CD4-positive, alpha-beta memory T cell (primary cell): ENCODE measurements around the gene TYW5. TPM values are rescaled to one million over a fixed set of nuclear protein-coding genes. Genes with fewer than 3 reads are reported as not detected.

Experiments used
- CTCF ChIA-PET: fragments of 350-600 bp; sonication (Branson Sonifier 250); formaldehyde crosslinking; loops from one replicate; lab custom pipeline; 2021; ENCODE audit warnings: inconsistent platforms; ENCODE audit not compliant: partially characterized antibody; lab: Charles Lee
- POLR2A ChIA-PET: fragments of 350-600 bp; sonication (Branson Sonifier 250); formaldehyde crosslinking; loops from one replicate; lab custom pipeline; 2021; ENCODE audit not compliant: partially characterized antibody; lab: Charles Lee
- DNase-seq, 5 donors: peaks; one replicate each; pipeline versions ENCODE4 v3.0.0 to v3.0.0-alpha.2; 2020 to 2022; ENCODE audit warnings: mixed read lengths in 1 of 5
- H3K27ac ChIP-seq: one replicate; pipeline ENCODE4 v1.7.0; 2013; ENCODE audit warnings: low read depth, low read length
- H3K27me3 ChIP-seq: 2 replicates; pipeline ENCODE4 v1.7.0; 2013; ENCODE audit warnings: mild to moderate bottlenecking, low read length, moderate library complexity; ENCODE audit not compliant: insufficient read depth
- H3K36me3 ChIP-seq: 2 replicates; pipeline ENCODE4 v1.7.0; 2013; ENCODE audit warnings: mild to moderate bottlenecking, low read length, moderate library complexity; ENCODE audit not compliant: insufficient read depth
- H3K4me1 ChIP-seq: 2 replicates; pipeline ENCODE4 v1.7.0; 2013; ENCODE audit warnings: mild to moderate bottlenecking, low read length, moderate library complexity; ENCODE audit not compliant: insufficient read depth
- H3K4me3 ChIP-seq, 2 donors: one replicate each; pipeline ENCODE4 v1.7.0; 2013; ENCODE audit warnings: low read length in 2 of 2, mild to moderate bottlenecking in 1 of 2
- H3K9me3 ChIP-seq, 2 donors: one replicate each; pipeline ENCODE4 v1.7.0; 2013; ENCODE audit warnings: low read length in 2 of 2, control low read depth in 1 of 2; ENCODE audit not compliant: control insufficient read depth in 1 of 2
- H3K27ac Mint-ChIP-seq, 7 donors: one replicate each; pipeline ENCODE4 v1.8.0; 2020 to 2021; ENCODE audit warnings: mixed read lengths in 7 of 7, mild to moderate bottlenecking in 6 of 7, inconsistent platforms in 3 of 7, moderate library complexity in 3 of 7
- H3K27me3 Mint-ChIP-seq, 2 donors: one replicate each; pipeline ENCODE4 v1.8.0; 2020 to 2021; ENCODE audit warnings: mixed read lengths in 2 of 2
- H3K36me3 Mint-ChIP-seq, 2 donors: one replicate each; pipeline ENCODE4 v1.8.0; 2020 to 2021; ENCODE audit warnings: mixed read lengths in 2 of 2, inconsistent platforms in 1 of 2, mild to moderate bottlenecking in 1 of 2
- H3K4me1 Mint-ChIP-seq, 4 donors: one replicate each; pipeline ENCODE4 v1.8.0; 2020 to 2021; ENCODE audit warnings: mixed read lengths in 4 of 4, mild to moderate bottlenecking in 1 of 4
- H3K4me3 Mint-ChIP-seq, 8 donors: one replicate each; pipeline ENCODE4 v1.8.0; 2020 to 2021; ENCODE audit warnings: mixed read lengths in 8 of 8, mild to moderate bottlenecking in 7 of 8, moderate library complexity in 6 of 8, inconsistent platforms in 3 of 8
- H3K9me3 Mint-ChIP-seq, 8 donors: one replicate each; pipeline ENCODE4 v1.8.0; 2020 to 2021; ENCODE audit warnings: mixed read lengths in 8 of 8, mild to moderate bottlenecking in 5 of 8, inconsistent platforms in 3 of 8, moderate library complexity in 1 of 8
- intact Hi-C: fragments of 100-400 bp; cut with micrococcal nuclease; formaldehyde crosslinking; loops from one replicate; pipeline ENCODE4 v1.15.1; 2023
- polyA plus RNA-seq, 2 donors: library from polyadenylated mRNA; unstranded; fragments of 300-500 nt; fragmentation: Illumina TruSeq; gene quantifications; one replicate each; pipeline ENCODE4 v1.2.3, GENCODE V29; 2021
- total RNA-seq, 2 experiments: library from RNA; stranded (reverse); gene quantifications; one replicate each; pipeline ENCODE4 v1.2.3, GENCODE V29; 2021

Gene TYW5
- total and polyA plus RNA-seq, 4 experiments from 2014 or later = 4.0 to 11.6 (median 7.8) TPM

- intact Hi-C loops = loop anchor here (5.0 kb wide), 1 partner anchor 46 kb away; the partner anchor contains the start of gene C2orf69
- no peak overlapping the region for H3K4me3 ChIP-seq
- ChIA-PET CTCF (interaction anchor here (1.1 kb wide), 1 partner anchor 525 kb away, joined by 4 read pairs; no protein-coding TSS in a partner anchor), POLR2A (interaction anchor here (1.1 kb wide), 1 partner anchor 8 kb away, joined by 3 read pairs; no protein-coding TSS in a partner anchor)
- H3K27ac ChIP-seq = no peak overlapping the region
- no peak for DNase-seq
- H3K9me3 ChIP-seq = no peaks in the 10 kb centered on the region
- no peaks in the 10 kb centered on the region for H3K27me3 ChIP-seq
- peaks cover 41% of the 10 kb centered on the region for H3K4me1 ChIP-seq
- peaks cover 22% of the 10 kb centered on the region for H3K36me3 ChIP-seq
- Mint-ChIP-seq H3K27me3 (no peaks in the 10 kb centered on the region), H3K9me3 (no peaks in the 10 kb centered on the region), H3K27ac (peak overlapping the region in 2 of 7 donors; percentile 47 to 95), H3K4me1 (peaks cover 23 to 56% (median 39%) of the 10 kb centered on the region in 4 donors), H3K36me3 (peaks cover 25 to 59% of the 10 kb centered on the region in 2 donors), H3K4me3 (peak overlapping the region in 7 of 8 donors; percentile 1 to 73 (median 40))
Observed at GRCh38 chr2:199958014-199958413, 2.7 kb upstream of the TYW5 start.

- Histone ChIP-seq H3K4me1 (peaks cover 53% of the 10 kb centered on the region), H3K27me3 (no peaks in the 10 kb centered on the region), H3K36me3 (peaks cover 10% of the 10 kb centered on the region), H3K9me3 (no peaks in the 10 kb centered on the region), H3K27ac (peak overlapping the region; percentile 71), H3K4me3 (peak overlapping the region; percentile 81 to 97)
- CTCF ChIA-PET = no interaction called here
- POLR2A ChIA-PET = interaction anchor here (1.1 to 1.3 kb wide), 3 partner anchors 45 to 569 kb away, joined by 3 to 4 read pairs (median 3); partner anchors contain the start of gene C2orf69
- Mint-ChIP-seq H3K4me3 (peak overlapping the region; percentile 97 to 99 (median 98)), H3K9me3 (no peaks in the 10 kb centered on the region), H3K36me3 (peaks cover 13 to 42% of the 10 kb centered on the region in 2 donors), H3K27me3 (no peaks in the 10 kb centered on the region), H3K4me1 (peaks cover 29 to 71% (median 49%) of the 10 kb centered on the region in 4 donors), H3K27ac (peak overlapping the region; percentile 93 to 96 (median 95))
- intact Hi-C loops = loop anchor here (5.0 kb wide), 1 partner anchor 44 kb away; the partner anchor contains the start of gene C2orf69
- DNase-seq = no peak
Observed at GRCh38 chr2:199956062-199956380, 730 bp upstream of the TYW5 start.

GRCh38 chr2:199955007-199955338, 318 bp downstream of the TYW5 start:
- Mint-ChIP-seq H3K4me3 (peak overlapping the region; percentile 97 to 99 (median 98)), H3K9me3 (no peaks in the 10 kb centered on the region), H3K4me1 (peaks cover 31 to 78% (median 55%) of the 10 kb centered on the region in 4 donors), H3K27me3 (no peaks in the 10 kb centered on the region), H3K27ac (peak overlapping the region; percentile 93 to 96 (median 95)), H3K36me3 (peaks cover 9 to 40% of the 10 kb centered on the region in 2 donors)
- Histone ChIP-seq H3K27me3 (no peaks in the 10 kb centered on the region), H3K36me3 (no peaks in the 10 kb centered on the region), H3K27ac (peak overlapping the region; percentile 71), H3K4me3 (peak overlapping the region; percentile 81 to 97), H3K9me3 (no peaks in the 10 kb centered on the region), H3K4me1 (peaks cover 59% of the 10 kb centered on the region)
- ChIA-PET CTCF (interaction anchor here (1.0 kb wide), 1 partner anchor 9 kb away, joined by 3 read pairs; no protein-coding TSS in a partner anchor), POLR2A (interaction anchor here (0.6 to 1.2 kb wide), 4 partner anchors 11 to 44 kb away, joined by 3 to 5 read pairs (median 4); partner anchors contain the start of gene C2orf69)
- intact Hi-C loops = loop anchor here (1.0 to 5.0 kb wide), 2 partner anchors 43 to 934 kb away; partner anchors contain the start of genes C2orf69, NIF3L1 and PPIL3
- DNase-seq = no peak

DNA sequence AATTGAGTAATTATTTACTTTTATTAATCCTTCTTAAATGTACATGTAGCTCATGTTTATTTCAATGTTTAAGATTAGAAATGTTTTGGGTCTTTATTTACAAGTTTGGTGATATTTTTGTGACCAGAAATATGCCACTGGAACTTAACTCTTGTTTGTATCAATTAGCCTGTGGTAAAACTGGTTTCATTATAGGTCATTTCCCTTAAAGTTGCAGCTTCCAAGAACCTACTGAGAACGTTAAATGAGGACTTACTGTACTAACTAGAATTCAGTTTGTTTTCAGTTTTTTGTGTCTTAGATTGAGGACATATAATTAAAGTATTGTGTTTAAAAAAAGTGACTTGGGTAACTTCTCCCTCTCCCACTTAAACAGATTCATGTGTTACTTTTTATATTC, 4.3 kb downstream of the TYW5 start:
- H3K36me3 ChIP-seq = peaks cover 18% of the 10 kb centered on the region
- Mint-ChIP-seq H3K4me3 (no peak overlapping the region), H3K27me3 (no peaks in the 10 kb centered on the region), H3K36me3 (peaks cover 10 to 43% of the 10 kb centered on the region in 2 donors), H3K9me3 (no peaks in the 10 kb centered on the region), H3K27ac (no peak overlapping the region), H3K4me1 (peaks cover 25 to 63% (median 39%) of the 10 kb centered on the region in 4 donors)
- POLR2A ChIA-PET = no interaction called here
- no peak overlapping the region for H3K4me3 ChIP-seq
- CTCF ChIA-PET = no interaction called here
- no peaks in the 10 kb centered on the region for H3K9me3 ChIP-seq
- intact Hi-C loops = no loop called here
- H3K27me3 ChIP-seq = no peaks in the 10 kb centered on the region
- H3K4me1 ChIP-seq = peaks cover 37% of the 10 kb centered on the region
- no peak for DNase-seq
- no peak overlapping the region for H3K27ac ChIP-seq

- Mint-ChIP-seq H3K27ac (peak overlapping the region in 3 of 7 donors; percentile 28 to 88 (median 48)), H3K27me3 (no peaks in the 10 kb centered on the region), H3K36me3 (peaks cover 14 to 43% of the 10 kb centered on the region in 2 donors), H3K4me3 (no peak overlapping the region), H3K9me3 (no peaks in the 10 kb centered on the region), H3K4me1 (peaks cover 25 to 59% (median 36%) of the 10 kb centered on the region in 4 donors)
- intact Hi-C loops = no loop called here
- Histone ChIP-seq H3K4me3 (no peak overlapping the region), H3K9me3 (no peaks in the 10 kb centered on the region), H3K4me1 (peaks cover 36% of the 10 kb centered on the region), H3K27ac (no peak overlapping the region), H3K36me3 (peaks cover 25% of the 10 kb centered on the region), H3K27me3 (no peaks in the 10 kb centered on the region)
- ChIA-PET POLR2A (no interaction called here), CTCF (no interaction called here)
- DNase-seq = peak in 1 of 5 donors; percentile 16
Observed at GRCh38 chr2:199950396-199950795, 4.9 kb downstream of the TYW5 start.

GRCh38 chr2:199946836-199947235, 8.5 kb downstream of the TYW5 start:
- ChIA-PET POLR2A (no interaction called here), CTCF (interaction anchor here (1.3 to 1.5 kb wide), 2 partner anchors 8 to 39 kb away, joined by 3 read pairs; no protein-coding TSS in a partner anchor)
- intact Hi-C loops = no loop called here
- Histone ChIP-seq H3K27ac (no peak overlapping the region), H3K9me3 (no peaks in the 10 kb centered on the region), H3K36me3 (peaks cover 36% of the 10 kb centered on the region), H3K4me1 (peaks cover 6% of the 10 kb centered on the region), H3K27me3 (no peaks in the 10 kb centered on the region), H3K4me3 (no peak overlapping the region)
- Mint-ChIP-seq H3K4me1 (peaks cover 10 to 28% (median 16%) of the 10 kb centered on the region in 4 donors), H3K9me3 (no peaks in the 10 kb centered on the region), H3K27ac (no peak overlapping the region), H3K4me3 (no peak overlapping the region), H3K36me3 (peaks cover 26 to 56% of the 10 kb centered on the region in 2 donors), H3K27me3 (no peaks in the 10 kb centered on the region)
- no peak for DNase-seq

DNA sequence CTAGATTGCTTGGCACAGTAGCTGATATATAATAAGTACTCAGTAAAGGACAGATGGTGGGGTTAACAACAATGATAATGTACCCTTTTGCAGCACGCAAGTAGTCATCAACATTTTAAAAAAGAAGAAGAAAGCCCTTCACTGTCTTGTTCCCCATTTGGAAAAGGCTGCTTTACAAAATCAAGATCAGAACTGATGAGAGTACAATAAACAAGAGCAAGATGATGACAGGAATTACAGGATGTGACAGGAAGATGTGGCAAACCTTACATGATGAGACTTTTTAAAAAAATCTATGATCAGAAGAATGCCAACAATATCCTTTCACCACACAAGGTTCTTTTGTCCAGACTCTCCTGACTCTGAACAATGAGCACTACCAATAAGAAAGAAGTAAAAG, 9.1 kb downstream of the TYW5 start:
- Histone ChIP-seq H3K27me3 (no peaks in the 10 kb centered on the region), H3K36me3 (peaks cover 36% of the 10 kb centered on the region), H3K27ac (no peak overlapping the region), H3K9me3 (no peaks in the 10 kb centered on the region), H3K4me3 (no peak overlapping the region), H3K4me1 (peaks cover 6% of the 10 kb centered on the region)
- H3K36me3 Mint-ChIP-seq = peaks cover 26 to 56% of the 10 kb centered on the region in 2 donors
- H3K4me3 Mint-ChIP-seq = no peak overlapping the region
- DNase-seq = no peak
- H3K27me3 Mint-ChIP-seq = no peaks in the 10 kb centered on the region
- intact Hi-C loops = no loop called here
- CTCF ChIA-PET = interaction anchor here (1.5 kb wide), 1 partner anchor 8 kb away, joined by 3 read pairs; no protein-coding TSS in a partner anchor
- no peaks in the 10 kb centered on the region for H3K9me3 Mint-ChIP-seq
- peaks cover 10 to 24% (median 16%) of the 10 kb centered on the region in 4 donors for H3K4me1 Mint-ChIP-seq
- H3K27ac Mint-ChIP-seq = peak overlapping the region in 2 of 7 donors; percentile 13 to 54
- POLR2A ChIA-PET = no interaction called here
